MM.1S (cell line): ENCODE results near the gene CARD11.

Source experiments
- CTCF ChIP-seq: fragments of 300-600 bp; sonication (generic); IDR thresholded peaks from 2 replicates; pipeline ENCODE4 v1.5.1; 2016; ENCODE audit warnings: antibody characterized with exemption, low read length, mixed read lengths
- EZH2 ChIP-seq: fragments of 300-600 bp; sonication (generic); optimal IDR thresholded peaks from 2 replicates; pipeline ENCODE3; 2017; ENCODE audit warnings: low read depth, mild to moderate bottlenecking, antibody characterized with exemption, low read length, mixed read lengths

- TF ChIP-seq CTCF (no peak), EZH2 (no peak)
These were observed 107.4 kb downstream of the CARD11 start for GRCh38 chr7:2936301-2936700.
